ENCODE results near the gene OR4D2.

OR4D2 gene

DNA sequence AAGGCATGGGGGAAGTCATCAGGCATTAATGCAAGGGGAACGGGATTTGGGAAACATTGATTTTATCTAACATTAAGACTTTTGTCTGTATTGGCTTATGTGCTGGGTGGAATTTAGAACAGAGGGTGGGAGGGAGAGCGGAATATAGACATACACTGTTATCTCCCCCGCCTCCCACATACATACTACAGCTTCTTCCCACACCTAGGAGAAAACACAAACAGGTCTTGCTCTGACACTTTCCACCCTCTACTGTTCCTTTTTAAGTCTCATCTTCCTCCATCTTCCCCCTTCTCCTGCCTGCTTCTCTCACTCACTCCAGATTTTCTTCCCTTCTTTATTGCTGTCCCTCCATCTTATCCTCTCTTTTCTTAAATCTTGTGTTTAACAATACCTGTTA lies 18.2 kb upstream of the OR4D2 start:
- no peaks in the 10 kb centered on the region for H3K4me1 ChIP-seq (ENCODE audit: insufficient read depth, low read length)
- H3K4me3 ChIP-seq (ENCODE audit: low read depth in 1 of 2, low read length in 2 of 2) = no peak overlapping the region
- H3K36me3 ChIP-seq (ENCODE audit: insufficient read depth, low read length) = no peaks in the 10 kb centered on the region
- no peak overlapping the region for H3K27ac ChIP-seq (ENCODE audit: low read depth, low read length)
- peaks cover 8% of the 10 kb centered on the region for H3K9me3 ChIP-seq (ENCODE audit: low read length)
- peaks cover 0 to 3% of the 10 kb centered on the region in 2 donors for H3K27me3 ChIP-seq (ENCODE audit: control insufficient read depth in 1 of 2, insufficient read depth in 2 of 2, low read length in 2 of 2)
- no peak overlapping the region for H3K9ac ChIP-seq (ENCODE audit: low read length)

DNA sequence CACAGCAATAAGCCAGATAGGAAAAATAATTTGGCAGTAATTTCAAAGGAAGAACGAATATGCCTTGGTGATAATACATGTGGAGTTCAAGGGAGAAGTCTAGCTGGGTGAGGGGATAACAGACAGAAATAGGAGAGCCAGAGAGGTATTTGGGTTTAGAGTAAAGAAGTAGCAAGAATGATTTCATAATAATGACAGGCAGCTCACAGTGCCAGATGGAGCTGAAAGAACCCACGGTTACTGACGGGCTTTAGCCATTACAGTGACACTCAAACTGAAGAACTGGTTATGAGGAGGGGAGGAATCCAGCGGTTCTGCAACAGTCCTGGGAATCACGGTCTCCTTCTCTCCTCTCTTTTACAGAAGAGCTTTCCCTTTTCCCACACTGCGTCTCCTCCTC lies 16.4 kb upstream of the OR4D2 start:
- Histone ChIP-seq H3K27ac (ENCODE audit: low read depth, low read length) (no peak overlapping the region), H3K9me3 (ENCODE audit: low read length) (peaks cover 4% of the 10 kb centered on the region), H3K36me3 (ENCODE audit: insufficient read depth, low read length) (no peaks in the 10 kb centered on the region), H3K4me3 (ENCODE audit: low read depth in 1 of 2, low read length in 2 of 2) (no peak overlapping the region), H3K4me1 (ENCODE audit: insufficient read depth, low read length) (no peaks in the 10 kb centered on the region), H3K27me3 (ENCODE audit: control insufficient read depth in 1 of 2, insufficient read depth in 2 of 2, low read length in 2 of 2) (peaks cover 0 to 6% of the 10 kb centered on the region in 2 donors), H3K9ac (ENCODE audit: low read length) (no peak overlapping the region)

DNA sequence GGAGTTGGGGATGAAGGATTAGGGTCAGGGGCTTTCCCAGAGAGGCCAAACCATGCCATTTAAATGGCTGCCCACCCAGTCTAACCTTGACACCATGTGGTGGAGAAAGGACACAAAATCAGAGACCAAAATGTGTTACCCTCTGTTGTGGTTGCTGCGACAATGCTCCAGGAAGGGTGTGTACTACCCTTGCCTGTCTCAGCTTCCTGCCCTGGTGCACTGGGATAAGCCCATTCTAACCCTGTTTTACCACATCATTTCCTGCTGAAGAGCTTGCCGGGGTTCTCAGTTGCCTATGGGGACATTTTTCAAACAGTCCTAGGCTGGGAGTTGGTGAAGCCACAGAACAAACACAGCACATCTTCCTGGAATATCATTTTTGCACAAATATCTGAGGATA lies 13.7 kb upstream of the OR4D2 start:
- no peak overlapping the region for H3K9ac ChIP-seq (ENCODE audit: low read length)
- H3K27ac ChIP-seq (ENCODE audit: low read depth, low read length) = no peak overlapping the region
- peaks cover 0 to 13% of the 10 kb centered on the region in 2 donors for H3K27me3 ChIP-seq (ENCODE audit: control insufficient read depth in 1 of 2, insufficient read depth in 2 of 2, low read length in 2 of 2)
- no peaks in the 10 kb centered on the region for H3K36me3 ChIP-seq (ENCODE audit: insufficient read depth, low read length)
- no peaks in the 10 kb centered on the region for H3K4me1 ChIP-seq (ENCODE audit: insufficient read depth, low read length)
- no peaks in the 10 kb centered on the region for H3K9me3 ChIP-seq (ENCODE audit: low read length)
- no peak overlapping the region for H3K4me3 ChIP-seq (ENCODE audit: low read depth in 1 of 2, low read length in 2 of 2)

DNA sequence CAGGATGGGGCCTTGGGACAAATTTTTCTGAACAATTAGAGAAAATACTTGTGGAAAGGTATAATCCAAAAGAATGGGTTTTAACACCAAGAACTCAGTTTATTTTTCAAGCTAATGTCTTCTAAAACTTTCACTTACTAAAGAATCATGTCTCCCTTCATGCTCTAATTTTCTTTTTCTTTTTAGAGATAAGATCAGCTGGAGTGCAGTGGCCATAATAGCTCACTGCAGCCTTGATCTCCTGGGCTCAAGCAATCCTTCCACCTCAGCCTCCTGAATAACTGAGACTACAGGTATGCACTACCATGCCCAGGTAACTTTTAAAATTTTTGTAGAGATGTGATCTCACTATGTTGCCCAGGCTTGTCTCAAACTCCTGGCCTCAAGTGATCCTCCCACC lies 13.1 kb upstream of the OR4D2 start:
- Histone ChIP-seq H3K4me1 (ENCODE audit: insufficient read depth, low read length) (no peaks in the 10 kb centered on the region), H3K4me3 (ENCODE audit: low read depth in 1 of 2, low read length in 2 of 2) (no peak overlapping the region), H3K9ac (ENCODE audit: low read length) (no peak overlapping the region), H3K9me3 (ENCODE audit: low read length) (no peaks in the 10 kb centered on the region), H3K27me3 (ENCODE audit: control insufficient read depth in 1 of 2, insufficient read depth in 2 of 2, low read length in 2 of 2) (peaks cover 0 to 13% of the 10 kb centered on the region in 2 donors), H3K36me3 (ENCODE audit: insufficient read depth, low read length) (no peaks in the 10 kb centered on the region), H3K27ac (ENCODE audit: low read depth, low read length) (no peak overlapping the region)

DNA sequence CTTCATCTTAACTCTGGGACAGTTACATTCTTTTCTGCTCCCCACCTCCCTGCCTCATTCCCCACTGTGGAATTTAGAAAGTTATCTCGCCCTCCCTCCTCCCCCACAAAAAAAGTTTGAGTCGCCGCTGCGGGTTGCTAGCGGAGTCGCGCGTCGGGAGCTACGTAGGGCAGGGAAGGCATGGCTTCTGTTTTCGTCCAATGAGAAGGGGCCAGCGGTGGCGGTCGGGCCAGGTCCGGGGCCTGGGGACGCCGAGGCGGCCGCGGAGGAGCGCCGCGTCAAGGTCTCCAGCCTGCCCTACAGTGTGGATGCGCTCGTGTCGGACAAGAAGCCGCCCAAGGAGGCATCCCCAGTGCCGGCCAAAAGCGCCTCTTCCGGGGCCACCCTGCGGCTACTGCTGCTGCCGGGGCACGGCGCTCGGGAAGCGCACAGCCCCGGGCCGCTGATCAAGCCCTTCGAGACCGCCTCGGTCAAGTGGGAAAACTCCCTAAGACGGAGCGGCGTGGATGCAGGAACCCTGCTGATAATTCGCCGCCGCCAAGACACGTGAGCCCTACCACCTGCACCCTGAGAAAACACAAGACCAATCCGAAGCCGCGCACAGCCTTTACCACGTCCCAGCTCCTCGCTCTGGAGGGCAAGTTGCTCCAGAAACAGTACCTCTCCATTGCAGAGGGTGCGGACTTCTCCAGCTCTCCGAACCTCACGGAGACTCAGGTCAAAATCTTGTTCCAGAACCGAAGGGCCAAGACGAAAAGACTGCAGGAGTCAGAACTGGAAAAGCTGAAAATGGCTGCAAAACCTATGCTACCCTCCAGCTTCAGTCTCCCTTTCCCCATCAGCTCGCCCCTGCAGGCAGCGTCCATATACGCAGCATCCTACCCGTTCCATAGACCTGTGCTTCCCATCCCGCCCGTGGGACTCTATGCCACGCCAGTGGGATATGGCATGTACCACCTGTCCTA lies 9.7 kb upstream of the OR4D2 start:
- Histone ChIP-seq H3K27ac (ENCODE audit: low read depth, low read length) (no peak overlapping the region), H3K27me3 (ENCODE audit: control insufficient read depth in 1 of 2, insufficient read depth in 2 of 2, low read length in 2 of 2) (peaks cover 0 to 13% of the 10 kb centered on the region in 2 donors), H3K36me3 (ENCODE audit: insufficient read depth, low read length) (no peaks in the 10 kb centered on the region), H3K9me3 (ENCODE audit: low read length) (no peaks in the 10 kb centered on the region), H3K4me3 (ENCODE audit: low read depth in 1 of 2, low read length in 2 of 2) (peak overlapping the region; percentile 17 to 39), H3K4me1 (ENCODE audit: insufficient read depth, low read length) (no peaks in the 10 kb centered on the region), H3K9ac (ENCODE audit: low read length) (no peak overlapping the region)

DNA sequence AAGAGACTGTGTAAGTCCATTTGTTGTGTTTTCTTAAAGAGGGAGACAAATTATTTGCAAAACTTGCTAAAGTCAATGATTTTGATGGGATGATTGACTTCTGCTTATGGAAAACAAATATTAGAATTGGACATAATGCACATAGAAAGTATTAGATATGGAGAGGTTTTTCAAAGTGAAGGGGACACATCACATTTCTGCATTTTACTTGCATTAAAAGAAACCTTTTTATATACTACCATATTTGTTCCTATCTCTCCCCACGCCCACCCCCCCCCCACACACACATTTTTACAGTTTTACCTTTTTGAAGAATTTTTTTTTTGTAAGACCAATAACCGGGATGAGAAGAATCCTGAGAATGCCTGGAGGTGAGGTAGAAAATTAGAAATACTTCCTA lies 8.6 kb upstream of the OR4D2 start:
- Histone ChIP-seq H3K27me3 (ENCODE audit: control insufficient read depth in 1 of 2, insufficient read depth in 2 of 2, low read length in 2 of 2) (peaks cover 0 to 10% of the 10 kb centered on the region in 2 donors), H3K9me3 (ENCODE audit: low read length) (no peaks in the 10 kb centered on the region), H3K9ac (ENCODE audit: low read length) (no peak overlapping the region), H3K36me3 (ENCODE audit: insufficient read depth, low read length) (no peaks in the 10 kb centered on the region), H3K4me1 (ENCODE audit: insufficient read depth, low read length) (no peaks in the 10 kb centered on the region), H3K4me3 (ENCODE audit: low read depth in 1 of 2, low read length in 2 of 2) (no peak overlapping the region), H3K27ac (ENCODE audit: low read depth, low read length) (no peak overlapping the region)

DNA sequence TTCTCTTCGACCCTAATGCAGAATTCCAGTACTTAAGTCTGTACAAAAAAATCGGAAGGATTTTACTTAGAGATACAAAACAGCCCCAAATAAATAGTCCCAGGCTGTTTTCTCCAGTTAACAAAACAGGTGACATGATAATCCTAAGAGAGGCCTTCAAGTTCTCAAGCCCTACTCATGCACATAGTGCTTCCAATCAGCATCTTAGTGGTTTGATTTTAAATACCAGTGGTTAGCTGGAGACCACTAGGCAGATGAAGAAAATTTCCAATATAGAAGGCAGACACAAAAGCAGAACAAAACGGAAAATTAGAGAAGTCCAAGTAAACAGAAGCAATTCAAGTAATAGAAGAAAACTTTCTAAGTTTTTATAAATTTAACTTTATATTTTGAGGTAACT lies 5.2 kb upstream of the OR4D2 start:
- Histone ChIP-seq H3K4me1 (ENCODE audit: insufficient read depth, low read length) (no peaks in the 10 kb centered on the region), H3K36me3 (ENCODE audit: insufficient read depth, low read length) (no peaks in the 10 kb centered on the region), H3K27me3 (ENCODE audit: control insufficient read depth in 1 of 2, insufficient read depth in 2 of 2, low read length in 2 of 2) (no peaks in the 10 kb centered on the region), H3K4me3 (ENCODE audit: low read depth in 1 of 2, low read length in 2 of 2) (no peak overlapping the region), H3K9ac (ENCODE audit: low read length) (no peak overlapping the region), H3K27ac (ENCODE audit: low read depth, low read length) (no peak overlapping the region), H3K9me3 (ENCODE audit: low read length) (no peaks in the 10 kb centered on the region)

DNA sequence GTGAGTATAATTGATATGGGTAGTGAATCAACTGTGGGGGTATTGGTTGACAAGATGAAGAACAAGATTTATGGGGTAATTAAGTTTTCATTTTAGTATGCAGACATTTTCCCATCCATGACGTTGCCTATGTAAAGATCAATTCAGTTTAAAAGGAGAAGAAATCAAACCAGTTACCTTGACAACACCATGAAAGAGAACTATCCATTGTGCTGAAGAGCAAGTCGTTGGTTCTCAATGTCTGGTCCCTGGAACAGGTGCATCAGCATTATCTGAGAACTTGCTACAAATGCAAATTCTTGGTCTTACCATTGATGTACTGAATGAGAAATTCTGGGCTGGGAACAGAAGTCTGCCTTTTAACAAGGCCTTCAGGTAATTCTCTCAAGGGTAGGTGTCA lies 801 bp upstream of the OR4D2 start:
- no peaks in the 10 kb centered on the region for H3K9me3 ChIP-seq (ENCODE audit: low read length)
- H3K36me3 ChIP-seq (ENCODE audit: insufficient read depth, low read length) = no peaks in the 10 kb centered on the region
- H3K27ac ChIP-seq (ENCODE audit: low read depth, low read length) = no peak overlapping the region
- H3K4me3 ChIP-seq (ENCODE audit: low read depth in 1 of 2, low read length in 2 of 2) = no peak overlapping the region
- H3K4me1 ChIP-seq (ENCODE audit: insufficient read depth, low read length) = no peaks in the 10 kb centered on the region
- H3K9ac ChIP-seq (ENCODE audit: low read length) = no peak overlapping the region
- peaks cover 0 to 5% of the 10 kb centered on the region in 2 donors for H3K27me3 ChIP-seq (ENCODE audit: control insufficient read depth in 1 of 2, insufficient read depth in 2 of 2, low read length in 2 of 2)

DNA sequence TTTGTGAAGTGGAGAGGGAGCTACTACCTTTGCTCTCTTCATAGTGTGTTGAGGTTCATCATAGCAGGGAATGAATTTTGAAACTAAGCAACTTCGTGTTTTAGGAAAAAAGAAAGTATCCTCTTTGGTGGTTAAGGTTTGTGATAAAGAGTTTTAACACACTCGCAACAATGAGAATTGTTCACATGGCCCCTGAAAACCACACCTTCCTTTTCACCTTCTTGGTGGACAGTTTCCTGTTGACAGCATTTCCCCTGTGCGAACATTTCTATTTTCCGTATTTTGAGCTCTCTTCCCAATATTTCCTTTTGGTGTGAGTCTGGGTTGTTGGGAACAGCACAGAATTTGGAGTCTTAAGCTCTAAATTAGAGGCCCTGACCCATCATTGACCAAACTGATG lies 3.8 kb downstream of the OR4D2 start:
- Histone ChIP-seq H3K27ac (ENCODE audit: low read depth, low read length) (no peak overlapping the region), H3K9ac (ENCODE audit: low read length) (no peak overlapping the region), H3K36me3 (ENCODE audit: insufficient read depth, low read length) (no peaks in the 10 kb centered on the region), H3K27me3 (ENCODE audit: control insufficient read depth in 1 of 2, insufficient read depth in 2 of 2, low read length in 2 of 2) (peaks cover 0 to 5% of the 10 kb centered on the region in 2 donors), H3K9me3 (ENCODE audit: low read length) (no peaks in the 10 kb centered on the region), H3K4me1 (ENCODE audit: insufficient read depth, low read length) (no peaks in the 10 kb centered on the region), H3K4me3 (ENCODE audit: low read depth in 1 of 2, low read length in 2 of 2) (no peak overlapping the region)

DNA sequence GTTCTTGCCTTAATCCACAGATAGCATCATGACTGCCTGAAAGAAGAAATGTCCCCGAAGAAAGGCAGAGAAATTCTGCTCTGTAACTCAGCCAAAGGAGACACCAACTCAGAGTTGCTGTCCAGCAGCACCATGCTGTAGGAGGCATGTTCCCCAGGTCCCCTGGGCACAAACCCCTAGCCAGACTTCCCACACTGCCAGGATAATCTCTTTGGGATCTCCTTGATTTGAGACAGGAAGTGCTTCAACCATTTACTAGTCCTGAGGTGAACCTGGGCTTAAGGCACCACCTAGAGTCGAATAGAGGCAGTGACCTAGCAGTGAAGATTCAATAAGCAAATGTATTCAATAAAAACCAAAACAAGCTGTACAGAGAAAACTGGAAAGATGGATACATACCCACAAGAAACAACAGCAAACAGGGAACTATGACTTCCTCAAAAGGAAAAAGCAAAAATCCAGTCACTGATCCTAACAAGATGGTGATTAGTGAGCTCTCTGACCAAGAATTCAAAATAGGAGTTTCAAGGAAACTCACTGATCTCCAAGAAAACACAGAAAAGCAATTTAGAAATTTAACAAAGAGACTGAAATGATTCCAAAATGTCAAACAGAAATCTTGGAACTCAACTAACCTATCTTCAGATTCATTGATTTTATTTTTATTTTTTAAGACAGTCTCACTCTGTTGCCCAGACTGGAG lies 5.7 kb downstream of the OR4D2 start:
- Histone ChIP-seq H3K27me3 (ENCODE audit: control insufficient read depth in 1 of 2, insufficient read depth in 2 of 2, low read length in 2 of 2) (peaks cover 0 to 5% of the 10 kb centered on the region in 2 donors), H3K4me1 (ENCODE audit: insufficient read depth, low read length) (no peaks in the 10 kb centered on the region), H3K9me3 (ENCODE audit: low read length) (no peaks in the 10 kb centered on the region), H3K36me3 (ENCODE audit: insufficient read depth, low read length) (no peaks in the 10 kb centered on the region), H3K4me3 (ENCODE audit: low read depth in 1 of 2, low read length in 2 of 2) (no peak overlapping the region), H3K27ac (ENCODE audit: low read depth, low read length) (no peak overlapping the region), H3K9ac (ENCODE audit: low read length) (no peak overlapping the region)

DNA sequence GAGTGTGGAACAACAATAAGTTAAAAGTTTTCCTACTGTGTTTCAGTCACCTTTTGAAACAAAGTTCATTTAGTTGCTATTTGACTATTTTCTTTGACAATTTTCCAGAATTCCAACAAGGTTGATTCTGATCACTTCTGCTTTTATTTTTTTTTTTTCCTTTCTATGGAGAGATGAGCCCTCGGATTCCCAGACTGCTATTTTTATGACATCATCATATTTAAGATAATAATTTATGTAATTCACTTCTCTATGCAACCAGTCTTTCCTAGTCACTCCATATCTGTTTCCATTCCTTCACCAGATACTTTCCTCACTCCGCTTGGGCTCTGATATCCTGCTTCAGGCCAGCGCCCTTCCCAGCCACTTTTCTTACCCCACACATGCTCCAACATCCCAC lies 8.1 kb downstream of the OR4D2 start:
- Histone ChIP-seq H3K27ac (ENCODE audit: low read depth, low read length) (no peak overlapping the region), H3K27me3 (ENCODE audit: control insufficient read depth in 1 of 2, insufficient read depth in 2 of 2, low read length in 2 of 2) (no peaks in the 10 kb centered on the region), H3K9ac (ENCODE audit: low read length) (no peak overlapping the region), H3K36me3 (ENCODE audit: insufficient read depth, low read length) (no peaks in the 10 kb centered on the region), H3K4me1 (ENCODE audit: insufficient read depth, low read length) (no peaks in the 10 kb centered on the region), H3K4me3 (ENCODE audit: low read depth in 1 of 2, low read length in 2 of 2) (no peak overlapping the region), H3K9me3 (ENCODE audit: low read length) (no peaks in the 10 kb centered on the region)

All from muscle layer of colon (tissue), 2 donors.